ENCODE data around the gene CLDN8. TPM values are rescaled to one million over a fixed set of nuclear protein-coding genes. Genes with fewer than 3 reads are reported as not detected.
A peak's percentile ranks its signal among the peaks of the same experiment; 100 is the strongest.

Gene CLDN8
- total and polyA plus RNA-seq, 9 of the 15 experiments (the other 6 are each of a cell fraction or from before 2014, with no cell fraction given): not detected

DNA sequence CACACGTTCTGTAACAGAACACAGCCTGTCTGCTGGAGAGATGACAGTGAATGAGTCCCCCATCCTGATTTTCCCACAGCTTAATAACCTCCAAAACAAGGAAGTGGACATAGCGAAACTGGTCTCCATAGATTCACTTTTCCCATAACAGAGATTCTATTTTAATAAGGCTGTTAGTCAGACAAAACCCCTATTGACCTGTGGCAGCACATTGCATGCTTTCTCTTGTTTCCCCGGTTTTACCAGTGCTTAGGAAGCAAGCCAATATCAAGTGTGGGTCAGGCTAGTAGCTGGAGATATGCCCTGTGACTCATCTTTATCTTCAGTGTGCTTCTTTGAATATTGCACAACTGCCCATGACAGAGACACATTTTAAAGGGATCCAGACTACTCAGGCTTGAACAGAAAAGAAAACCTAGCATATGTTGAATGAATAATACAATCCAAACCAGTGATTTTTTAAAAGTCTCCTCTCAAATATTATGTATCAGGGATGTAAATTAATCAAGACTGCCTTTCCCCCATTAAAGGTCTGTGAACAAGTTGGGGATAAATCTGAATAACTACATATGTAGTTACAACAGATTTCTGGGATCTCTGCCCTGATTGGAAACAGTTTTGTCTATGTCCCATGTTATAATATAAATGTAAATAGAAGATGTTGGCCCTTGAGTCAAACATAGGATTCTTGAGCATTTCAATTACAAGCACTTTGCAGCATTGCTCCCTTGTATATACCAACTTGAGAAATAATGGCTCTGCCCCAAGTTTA is 11.9 kb upstream of the CLDN8 start (continued):
- TF ChIP-seq, protein P1, sequence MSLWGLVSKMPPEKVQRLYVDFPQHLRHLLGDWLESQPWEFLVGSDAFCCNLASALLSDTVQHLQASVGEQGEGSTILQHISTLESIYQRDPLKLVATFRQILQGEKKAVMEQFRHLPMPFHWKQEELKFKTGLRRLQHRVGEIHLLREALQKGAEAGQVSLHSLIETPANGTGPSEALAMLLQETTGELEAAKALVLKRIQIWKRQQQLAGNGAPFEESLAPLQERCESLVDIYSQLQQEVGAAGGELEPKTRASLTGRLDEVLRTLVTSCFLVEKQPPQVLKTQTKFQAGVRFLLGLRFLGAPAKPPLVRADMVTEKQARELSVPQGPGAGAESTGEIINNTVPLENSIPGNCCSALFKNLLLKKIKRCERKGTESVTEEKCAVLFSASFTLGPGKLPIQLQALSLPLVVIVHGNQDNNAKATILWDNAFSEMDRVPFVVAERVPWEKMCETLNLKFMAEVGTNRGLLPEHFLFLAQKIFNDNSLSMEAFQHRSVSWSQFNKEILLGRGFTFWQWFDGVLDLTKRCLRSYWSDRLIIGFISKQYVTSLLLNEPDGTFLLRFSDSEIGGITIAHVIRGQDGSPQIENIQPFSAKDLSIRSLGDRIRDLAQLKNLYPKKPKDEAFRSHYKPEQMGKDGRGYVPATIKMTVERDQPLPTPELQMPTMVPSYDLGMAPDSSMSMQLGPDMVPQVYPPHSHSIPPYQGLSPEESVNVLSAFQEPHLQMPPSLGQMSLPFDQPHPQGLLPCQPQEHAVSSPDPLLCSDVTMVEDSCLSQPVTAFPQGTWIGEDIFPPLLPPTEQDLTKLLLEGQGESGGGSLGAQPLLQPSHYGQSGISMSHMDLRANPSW (CRISPR knock-in tag; IDR thresholded peaks at IDR 0.05): no peak
- TF ChIP-seq TRIM24 (IDR thresholded peaks at IDR 0.05) (peak; percentile 94), ZNF79 (CRISPR knock-in tag; IDR thresholded peaks at IDR 0.05; ENCODE audit: low read depth) (no peak), THRB (CRISPR knock-in tag; conservative IDR thresholded peaks at IDR 0.05) (no peak), CBFA2T3 (IDR thresholded peaks at IDR 0.05) (peak; percentile 91), CEBPG (CRISPR knock-in tag; IDR thresholded peaks at IDR 0.05) (peak; percentile 66), CEBPG (tag; conservative IDR thresholded peaks at IDR 0.05 in 1 of 2, IDR thresholded peaks at IDR 0.05 in 1 of 2) (peak; percentile 96 to 98), ZNF282 (CRISPR knock-in tag; IDR thresholded peaks at IDR 0.05) (no peak), C11orf30 (IDR thresholded peaks at IDR 0.05; ENCODE audit: low read depth) (no peak), ZNF212 (CRISPR knock-in tag; IDR thresholded peaks at IDR 0.05) (no peak), YY1 (IDR thresholded peaks at IDR 0.05; ENCODE audit: borderline replicate concordance in 1 of 3, control insufficient read depth in 1 of 3, extremely low read depth in 1 of 3, insufficient read depth in 3 of 3, insufficient read length in 1 of 3, insufficient replicate concordance in 2 of 3, low read depth in 1 of 3, low read length in 2 of 3) (no peak), RB1 (IDR thresholded peaks at IDR 0.05; ENCODE audit: low read depth) (no peak), SMC3 (conservative IDR thresholded peaks at IDR 0.05; ENCODE audit: insufficient read depth, low read depth, low read length) (no peak), FOXK1 (CRISPR knock-in tag; IDR thresholded peaks at IDR 0.05; ENCODE audit: borderline replicate concordance) (no peak), CHAMP1 (IDR thresholded peaks at IDR 0.05) (no peak), MECOM (CRISPR knock-in tag; IDR thresholded peaks at IDR 0.05) (peak; percentile 84), PBX2 (CRISPR knock-in tag; IDR thresholded peaks at IDR 0.05; ENCODE audit: low read depth) (no peak), PBX2 (tag; conservative IDR thresholded peaks at IDR 0.05; ENCODE audit: low read depth) (0 out of 2 replicates have a peak, but pooled peaks have one; percentile 17), ZNF57 (CRISPR knock-in tag; IDR thresholded peaks at IDR 0.05) (no peak)
